Kidney epithelial cell (primary cell): ENCODE data around the gene VPS37C. TPM values are rescaled to one million over a fixed set of nuclear protein-coding genes. Genes with fewer than 3 reads are reported as not detected.

ENCODE experiments used
- DNase-seq: peaks from one replicate; pipeline ENCODE4 v3.0.0-alpha.2; 2010; ENCODE audit warnings: low read depth
- H3K27me3 ChIP-seq: 2 replicates; pipeline ENCODE4 v1.6.0; 2011; ENCODE audit warnings: low read length; ENCODE audit not compliant: control insufficient read depth, insufficient read depth
- H3K36me3 ChIP-seq: 2 replicates; pipeline ENCODE4 v1.5.1; 2011; ENCODE audit warnings: low read length; ENCODE audit not compliant: control insufficient read depth, insufficient read depth
- H3K4me3 ChIP-seq: 2 replicates; pipeline ENCODE4 v1.5.1; 2011; ENCODE audit warnings: low read depth, mild to moderate bottlenecking, control low read depth, low read length
- CTCF ChIP-seq: IDR thresholded peaks from 2 replicates; pipeline ENCODE4 v1.5.1; 2011; ENCODE audit warnings: mild to moderate bottlenecking, moderate library complexity, low read length, control low read depth, inconsistent platforms; ENCODE audit not compliant: insufficient read depth, poor library complexity, severe bottlenecking
- total RNA-seq: library from RNA; depleted of rRNA; stranded (reverse); fragments of >200 nt; gene quantifications from 2 replicates; pipeline ENCODE4 v1.2.3, GENCODE V29; 2015

Gene VPS37C
- total RNA-seq, 1 donor from 2014 or later = 24.4 TPM

- H3K27me3 ChIP-seq = no peaks in the 10 kb centered on the region
- H3K36me3 ChIP-seq = no peaks in the 10 kb centered on the region
- no peak overlapping the region for H3K4me3 ChIP-seq
- TF ChIP-seq CTCF = no peak
- peak; percentile 80 for DNase-seq
Observed at GRCh38 chr11:61152816-61153592, 8.2 kb downstream of the VPS37C start.

GRCh38 chr11:61151545-61152252 lies 9.5 kb downstream of the VPS37C start:
- no peak for TF ChIP-seq CTCF
- H3K4me3 ChIP-seq = no peak overlapping the region
- H3K36me3 ChIP-seq = no peaks in the 10 kb centered on the region
- DNase-seq = no peak
- no peaks in the 10 kb centered on the region for H3K27me3 ChIP-seq

- TF ChIP-seq CTCF = no peak
- no peak for DNase-seq
- Histone ChIP-seq H3K4me3 (no peak overlapping the region), H3K27me3 (no peaks in the 10 kb centered on the region), H3K36me3 (no peaks in the 10 kb centered on the region)
Observed at GRCh38 chr11:61150706-61151544, 10.3 kb downstream of the VPS37C start.

- no peaks in the 10 kb centered on the region for H3K36me3 ChIP-seq
- H3K4me3 ChIP-seq = no peak overlapping the region
- no peak for DNase-seq
- no peaks in the 10 kb centered on the region for H3K27me3 ChIP-seq
- TF ChIP-seq CTCF = no peak
Observed at GRCh38 chr11:61149624-61150615, 11.3 kb downstream of the VPS37C start.
